Activated CD4-positive, alpha-beta T cell treated with anti-CD3 and anti-CD28 coated beads, Interleukin-2, amount 10 ng/mL, durations not matched to agents 7 days and 5 days (primary cell): ENCODE data around the gene TGIF2. TPM values are rescaled to one million over a fixed set of nuclear protein-coding genes. Genes with fewer than 3 reads are reported as not detected.
"Not testable (repeated sequence)": the region's sequence is repeated elsewhere in the genome, so short reads cannot be mapped to it uniquely, and the experiment has no call there.

Source experiments
- CTCF ChIA-PET: fragments of 350-600 bp; sonication (Branson Sonifier 250); formaldehyde crosslinking; loops from one replicate; lab custom pipeline; 2021; ENCODE audit warnings: antibody characterized with exemption; lab: Charles Lee
- POLR2A ChIA-PET: fragments of 350-600 bp; sonication (Branson Sonifier 250); formaldehyde crosslinking; loops from one replicate; lab custom pipeline; 2021; ENCODE audit warnings: antibody characterized with exemption; lab: Charles Lee
- DNase-seq: peaks from one replicate; pipeline ENCODE4 v3.0.0-alpha.2; 2020
- H3K27ac Mint-ChIP-seq: one replicate; pipeline ENCODE4 v1.8.0; 2021; ENCODE audit warnings: mild to moderate bottlenecking, moderate library complexity, mixed read lengths
- H3K27me3 Mint-ChIP-seq: one replicate; pipeline ENCODE4 v1.8.0; 2021; ENCODE audit warnings: mixed read lengths
- H3K36me3 Mint-ChIP-seq: one replicate; pipeline ENCODE4 v1.8.0; 2021; ENCODE audit warnings: low read depth, mixed read lengths
- H3K4me1 Mint-ChIP-seq: one replicate; pipeline ENCODE4 v1.8.0; 2021; ENCODE audit warnings: mixed read lengths
- H3K4me3 Mint-ChIP-seq: one replicate; pipeline ENCODE4 v1.8.0; 2021; ENCODE audit warnings: mild to moderate bottlenecking, moderate library complexity, mixed read lengths
- H3K9me3 Mint-ChIP-seq: one replicate; pipeline ENCODE4 v1.8.0; 2021; ENCODE audit warnings: mixed read lengths
- total RNA-seq, 2 experiments: library from RNA; stranded (reverse); gene quantifications; one replicate each; pipeline ENCODE4 v1.2.3, GENCODE V29; 2021

TGIF2 gene
- total RNA-seq, 2 experiments from 2014 or later = 24.1 to 26.0 TPM

DNA sequence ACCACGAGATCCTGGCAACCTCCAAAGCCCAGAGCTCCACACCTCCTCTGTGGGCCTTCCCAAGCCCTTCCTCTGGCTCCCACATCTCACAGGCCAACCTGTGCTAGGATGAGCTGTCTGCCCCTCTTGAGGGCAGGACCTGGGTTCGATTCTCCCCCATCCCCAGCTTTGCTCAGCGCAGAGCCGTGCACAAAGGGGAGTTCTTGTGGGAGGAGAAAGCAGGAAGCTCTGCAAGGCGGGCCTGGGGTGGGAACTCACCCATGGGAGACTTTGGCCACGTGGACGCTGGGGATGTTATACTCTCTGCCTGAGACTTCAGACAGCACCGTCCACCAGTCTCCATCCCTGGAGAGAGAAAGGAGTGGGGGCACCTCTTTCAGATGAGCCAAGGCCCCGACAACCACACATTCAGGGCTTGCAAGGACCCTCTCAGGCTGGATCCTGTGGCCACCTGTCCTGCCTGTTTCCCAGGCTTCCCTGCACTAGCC lies 59.9 kb downstream of the TGIF2 start:
- no peak overlapping the region for H3K4me3 Mint-ChIP-seq
- no peak for DNase-seq
- POLR2A ChIA-PET = no interaction called here
- no peaks in the 10 kb centered on the region for H3K27me3 Mint-ChIP-seq
- peak overlapping the region; percentile 54 for H3K27ac Mint-ChIP-seq
- peaks cover 65% of the 10 kb centered on the region for H3K36me3 Mint-ChIP-seq
- CTCF ChIA-PET = interaction anchor here (0.6 to 2.3 kb wide), 5 partner anchors 11 to 49 kb away, joined by 3 to 5 read pairs (median 4); no protein-coding TSS in a partner anchor
- peaks cover 42% of the 10 kb centered on the region for H3K4me1 Mint-ChIP-seq
- no peaks in the 10 kb centered on the region for H3K9me3 Mint-ChIP-seq

DNA sequence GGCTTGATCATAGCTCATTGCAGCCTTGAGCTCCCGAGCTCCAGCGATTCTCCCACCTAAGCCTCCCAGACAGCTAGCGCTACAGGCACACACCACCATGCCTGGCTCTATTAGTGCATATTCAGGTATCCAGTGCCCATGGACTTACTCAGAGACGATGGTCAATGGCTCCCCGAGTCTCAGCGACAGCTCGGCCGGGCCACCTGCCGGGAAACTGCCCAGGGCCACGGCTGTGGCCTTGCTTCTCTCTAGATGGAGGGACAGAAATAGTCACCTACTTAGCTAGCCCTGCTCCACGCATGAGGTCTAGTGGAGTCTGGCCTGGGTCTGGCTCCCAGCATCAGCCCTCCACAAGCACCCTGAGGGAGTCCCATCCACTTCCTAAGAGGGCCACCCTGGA lies 60.9 kb downstream of the TGIF2 start:
- H3K27me3 Mint-ChIP-seq = no peaks in the 10 kb centered on the region
- CTCF ChIA-PET = interaction anchor here (0.6 to 2.3 kb wide), 4 partner anchors 11 to 38 kb away, joined by 3 to 5 read pairs (median 4); partner anchors contain the start of gene RAB5IF
- POLR2A ChIA-PET = no interaction called here
- no peaks in the 10 kb centered on the region for H3K9me3 Mint-ChIP-seq
- peak overlapping the region; percentile 81 for H3K27ac Mint-ChIP-seq
- H3K4me3 Mint-ChIP-seq = no peak overlapping the region
- DNase-seq = no peak
- H3K36me3 Mint-ChIP-seq = peaks cover 68% of the 10 kb centered on the region
- H3K4me1 Mint-ChIP-seq = peaks cover 38% of the 10 kb centered on the region

DNA sequence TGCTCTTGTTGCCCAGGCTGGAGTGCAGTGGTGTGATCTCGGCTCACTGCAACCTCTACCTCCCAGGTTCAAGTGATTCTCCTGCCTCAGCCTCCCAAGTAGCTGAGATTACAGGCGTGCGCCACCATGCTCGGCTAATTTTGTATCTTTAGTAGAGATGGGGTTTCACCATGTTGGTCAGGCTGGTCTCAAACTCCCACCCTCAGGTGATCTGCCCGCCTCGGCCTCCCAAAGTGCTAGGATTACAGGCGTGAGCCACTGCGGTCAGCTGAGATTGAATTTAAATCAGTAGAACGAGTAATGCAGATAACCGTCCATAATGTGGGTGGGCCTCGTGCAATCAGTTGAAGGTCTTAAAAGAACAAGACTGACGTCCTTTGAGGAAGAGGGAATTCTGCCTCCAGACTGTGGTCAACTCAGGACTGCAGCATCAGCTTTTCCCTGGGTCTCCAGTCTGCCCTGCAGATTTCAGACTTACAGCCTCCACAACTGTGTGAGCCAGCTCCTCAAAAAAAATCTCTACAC lies 65.5 kb downstream of the TGIF2 start:
- peaks cover 35% of the 10 kb centered on the region for H3K4me1 Mint-ChIP-seq
- CTCF ChIA-PET = not testable (repeated sequence)

DNA sequence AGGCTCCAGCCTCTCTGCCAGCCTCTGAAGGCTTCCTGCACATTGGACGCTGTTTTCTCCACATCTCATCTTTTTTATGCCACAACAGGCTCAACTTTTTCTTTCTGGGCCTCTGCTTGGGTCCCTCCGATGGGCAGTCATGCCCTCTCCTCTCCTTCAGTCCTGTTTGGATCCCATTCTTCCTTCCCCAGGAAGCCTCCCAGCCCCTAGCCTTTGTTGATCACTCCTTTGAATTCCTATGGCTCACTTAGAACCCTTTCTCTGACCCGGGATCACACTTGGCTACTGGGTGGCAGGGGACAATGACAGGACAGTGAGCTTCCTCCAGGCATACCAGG lies 68.1 kb downstream of the TGIF2 start:
- no peaks in the 10 kb centered on the region for H3K27me3 Mint-ChIP-seq
- H3K36me3 Mint-ChIP-seq = peaks cover 65% of the 10 kb centered on the region
- H3K9me3 Mint-ChIP-seq = no peaks in the 10 kb centered on the region
- ChIA-PET CTCF (no interaction called here), POLR2A (no interaction called here)
- DNase-seq = no peak
- H3K27ac Mint-ChIP-seq = peak overlapping the region; percentile 73
- H3K4me3 Mint-ChIP-seq = no peak overlapping the region
- H3K4me1 Mint-ChIP-seq = peaks cover 42% of the 10 kb centered on the region

More for the DNA sequence above, 65.5 kb downstream of the TGIF2 start:
- peaks cover 63% of the 10 kb centered on the region for H3K36me3 Mint-ChIP-seq
- H3K27me3 Mint-ChIP-seq, POLR2A ChIA-PET, H3K27ac Mint-ChIP-seq, H3K4me3 Mint-ChIP-seq, H3K9me3 Mint-ChIP-seq, DNase-seq: not testable (repeated sequence)

GRCh38 chr20:36642136-36642535 lies 68.7 kb downstream of the TGIF2 start:
- no peak for DNase-seq
- peak overlapping the region; percentile 95 for H3K27ac Mint-ChIP-seq
- no peaks in the 10 kb centered on the region for H3K9me3 Mint-ChIP-seq
- POLR2A ChIA-PET = no interaction called here
- peaks cover 46% of the 10 kb centered on the region for H3K4me1 Mint-ChIP-seq
- H3K27me3 Mint-ChIP-seq = no peaks in the 10 kb centered on the region
- CTCF ChIA-PET = interaction anchor here (0.8 to 1.3 kb wide), 2 partner anchors 16 to 37 kb away, joined by 3 to 4 read pairs; partner anchors contain the start of gene RAB5IF
- H3K4me3 Mint-ChIP-seq = peak overlapping the region; percentile 97
- H3K36me3 Mint-ChIP-seq = peaks cover 61% of the 10 kb centered on the region

Other genes starting within 250 kb of the TGIF2 start
- gene MYL9, start 32.1 kb upstream of the TGIF2 start, total RNA-seq = under 1 TPM; 0.25 to 0.42 TPM
- 10 to 100 TPM; 87.9 to 97.0 TPM for gene RAB5IF, start 32.2 kb downstream of the TGIF2 start, total RNA-seq
- 10 to 100 TPM; 87.3 to 92.7 TPM for gene SLA2, start 72.6 kb downstream of the TGIF2 start, total RNA-seq
- 10 to 100 TPM; 32.8 to 41.2 TPM for gene NDRG3, start 172.5 kb downstream of the TGIF2 start, total RNA-seq
- 10 to 100 TPM; 33.5 to 35.3 TPM for gene DSN1, start 200.2 kb downstream of the TGIF2 start, total RNA-seq